ENCODE results near the gene COG7.

DNA sequence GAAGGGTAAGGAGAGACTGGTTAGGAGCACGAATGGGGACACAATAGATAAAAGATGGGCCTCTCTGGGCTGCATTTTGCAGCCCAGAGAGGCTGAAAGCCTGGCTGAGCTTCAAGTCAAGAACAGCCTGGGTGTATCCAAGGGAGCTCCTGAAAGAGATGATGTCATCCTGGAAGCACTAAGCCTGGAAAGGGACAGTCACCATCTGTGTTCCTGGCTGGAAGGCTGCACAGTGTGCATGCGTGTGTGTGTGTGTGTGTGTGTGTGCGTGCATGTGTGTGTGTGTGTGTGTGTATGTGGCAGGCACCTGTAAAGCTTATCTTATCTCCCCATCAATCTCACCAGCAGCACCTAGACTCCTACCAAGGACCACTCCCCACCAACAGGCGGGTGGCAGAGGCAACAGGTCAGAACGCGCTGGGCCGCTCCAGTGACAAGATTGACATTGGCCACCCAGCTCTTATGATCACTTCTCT, 44.1 kb downstream of the COG7 start:
- TF ChIP-seq, protein P1, sequence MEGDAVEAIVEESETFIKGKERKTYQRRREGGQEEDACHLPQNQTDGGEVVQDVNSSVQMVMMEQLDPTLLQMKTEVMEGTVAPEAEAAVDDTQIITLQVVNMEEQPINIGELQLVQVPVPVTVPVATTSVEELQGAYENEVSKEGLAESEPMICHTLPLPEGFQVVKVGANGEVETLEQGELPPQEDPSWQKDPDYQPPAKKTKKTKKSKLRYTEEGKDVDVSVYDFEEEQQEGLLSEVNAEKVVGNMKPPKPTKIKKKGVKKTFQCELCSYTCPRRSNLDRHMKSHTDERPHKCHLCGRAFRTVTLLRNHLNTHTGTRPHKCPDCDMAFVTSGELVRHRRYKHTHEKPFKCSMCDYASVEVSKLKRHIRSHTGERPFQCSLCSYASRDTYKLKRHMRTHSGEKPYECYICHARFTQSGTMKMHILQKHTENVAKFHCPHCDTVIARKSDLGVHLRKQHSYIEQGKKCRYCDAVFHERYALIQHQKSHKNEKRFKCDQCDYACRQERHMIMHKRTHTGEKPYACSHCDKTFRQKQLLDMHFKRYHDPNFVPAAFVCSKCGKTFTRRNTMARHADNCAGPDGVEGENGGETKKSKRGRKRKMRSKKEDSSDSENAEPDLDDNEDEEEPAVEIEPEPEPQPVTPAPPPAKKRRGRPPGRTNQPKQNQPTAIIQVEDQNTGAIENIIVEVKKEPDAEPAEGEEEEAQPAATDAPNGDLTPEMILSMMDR (IDR thresholded peaks at IDR 0.05): no peak
- no peak for TF ChIP-seq POLR2A (IDR thresholded peaks at IDR 0.05)

Measured in testis (tissue), 2 donors.